ENCODE measurements around the gene UGT1A6.
"Not testable (repeated sequence)": the region's sequence is repeated elsewhere in the genome, so short reads cannot be mapped to it uniquely, and the experiment has no call there.

UGT1A6 gene

DNA sequence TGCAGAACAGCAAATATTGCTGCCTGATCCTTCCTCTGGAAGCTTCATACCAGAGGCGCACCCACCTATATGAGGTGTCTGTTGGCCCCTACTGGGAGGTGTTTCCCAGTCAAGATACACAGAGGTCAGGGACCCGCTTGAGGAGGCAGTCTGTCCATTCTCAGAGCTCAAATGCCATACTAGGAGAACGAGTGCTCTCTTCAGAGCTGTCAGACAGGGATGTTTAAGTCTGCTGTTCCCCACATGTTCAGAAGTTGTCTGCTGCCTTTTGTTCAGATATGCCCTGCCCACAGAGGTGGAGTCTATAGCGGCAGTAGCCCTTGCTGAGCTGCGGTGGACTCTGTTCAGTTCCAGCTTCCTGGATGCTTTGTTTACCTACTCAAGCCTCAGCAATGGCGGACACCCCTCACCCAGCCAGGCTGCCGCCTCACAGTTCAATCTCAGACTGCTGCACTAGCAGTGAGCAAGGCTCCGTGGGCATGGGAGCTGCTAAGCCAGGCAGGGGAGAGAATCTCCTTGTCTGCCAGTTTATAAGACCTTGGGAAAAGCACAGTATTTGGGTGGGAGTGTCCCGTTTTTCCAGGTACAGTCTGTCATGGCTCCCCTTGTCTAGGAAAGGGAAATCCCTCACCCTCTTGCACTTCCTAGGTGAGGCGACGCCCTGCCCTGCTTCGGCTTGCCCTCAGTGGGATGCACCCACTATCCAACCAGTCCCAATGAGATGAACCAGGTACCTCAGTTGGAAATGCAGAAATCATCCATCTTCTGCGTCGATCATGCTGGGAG is 44.4 kb downstream of the UGT1A6 start:
- DNase-seq, result not testable (repeated sequence)

- no peak for DNase-seq
Observed at GRCh38 chr2:233740870-233741269, 48.2 kb downstream of the UGT1A6 start.

- no peak for DNase-seq
Observed at GRCh38 chr2:233743464-233744259, 51.0 kb downstream of the UGT1A6 start.

DNA sequence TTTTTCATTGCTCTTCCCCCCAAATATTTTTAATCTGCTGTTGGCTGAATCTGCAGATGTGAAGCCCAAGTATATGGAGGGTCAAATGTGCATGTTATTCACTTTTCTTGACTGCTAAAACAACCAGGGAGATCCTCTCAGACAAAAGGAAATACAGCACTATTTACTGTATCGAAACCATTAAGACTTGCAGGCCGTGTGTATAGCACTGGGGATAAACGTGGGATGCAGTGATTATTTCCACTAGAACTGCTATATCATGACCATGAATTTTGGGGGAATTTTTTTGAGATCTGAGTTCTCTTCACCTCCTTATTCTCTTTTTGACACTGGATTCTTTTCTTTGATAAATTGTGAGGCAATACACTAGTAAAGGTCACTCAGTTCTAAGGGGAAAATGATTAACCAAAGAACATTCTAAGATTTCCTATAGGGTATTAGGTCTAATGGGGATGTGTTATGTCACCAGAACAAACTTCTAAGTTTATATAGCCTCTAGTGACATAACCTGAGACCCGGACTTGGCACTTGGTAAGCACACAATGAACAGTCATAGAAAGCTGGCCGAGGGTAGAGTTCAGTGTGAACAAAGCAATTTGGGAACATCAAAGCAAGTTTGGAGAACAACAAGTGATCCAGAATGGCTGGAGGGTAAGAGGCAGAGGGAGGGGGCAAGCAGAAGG is 52.5 kb downstream of the UGT1A6 start:
- no peak for DNase-seq

DNA sequence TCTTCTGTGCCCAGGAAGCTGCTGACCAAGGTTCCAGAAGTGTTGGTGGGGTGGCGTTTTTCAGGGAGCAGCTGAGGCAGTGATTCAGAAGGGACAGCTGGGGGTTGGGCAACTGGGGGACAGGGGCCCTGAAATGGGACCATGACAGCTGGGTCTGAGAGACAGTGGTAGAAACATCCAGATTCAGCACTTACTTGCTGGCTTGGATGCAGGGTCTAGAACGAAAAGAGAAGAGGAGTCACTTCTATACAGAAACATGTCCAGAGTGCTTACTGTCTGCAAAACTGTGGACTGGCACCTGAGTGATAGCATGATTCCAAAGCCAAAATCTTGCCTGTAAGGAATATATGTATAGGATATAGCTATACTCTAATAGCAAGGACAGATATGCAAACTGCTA is 53.1 kb downstream of the UGT1A6 start:
- not testable (repeated sequence) for DNase-seq

DNA sequence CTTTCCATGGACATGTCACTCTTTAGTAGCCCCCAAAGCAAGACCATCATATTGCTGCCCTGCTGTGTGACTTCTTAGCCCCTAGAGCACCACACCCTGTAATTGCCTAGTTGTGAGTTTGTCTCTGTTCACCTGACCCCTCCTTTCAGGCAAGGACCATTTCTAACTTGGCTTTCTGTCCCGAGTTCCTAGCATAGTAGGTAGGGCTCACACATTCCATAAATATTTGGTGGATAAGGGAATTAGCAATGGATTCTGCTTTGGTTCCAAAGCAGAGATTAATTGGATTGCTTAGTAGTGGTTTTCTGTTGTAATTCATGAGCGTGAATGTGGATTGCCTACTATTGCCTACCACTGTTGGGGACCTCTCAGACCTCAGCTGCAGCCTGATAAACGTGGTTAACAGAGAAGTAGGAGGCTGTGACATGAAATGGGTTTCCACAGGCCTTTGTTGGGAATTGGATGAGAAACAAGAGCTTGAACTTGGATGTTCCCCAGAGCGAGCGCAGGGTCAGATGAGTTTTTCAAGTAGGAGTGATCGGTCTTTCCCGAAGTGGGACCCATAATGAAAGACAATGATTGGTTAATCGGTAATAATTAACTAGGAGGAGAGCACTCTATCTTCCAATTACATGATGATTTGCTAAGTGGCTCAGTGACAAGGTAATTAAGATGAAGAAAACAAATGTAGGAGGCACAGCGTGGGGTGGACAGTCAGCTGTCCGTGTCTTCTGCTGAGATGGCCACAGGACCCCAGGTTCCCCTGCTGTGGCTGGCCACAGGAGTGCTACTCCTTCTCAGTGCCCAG is 54.0 kb downstream of the UGT1A6 start:
- DNase-seq, result no peak

- DNase-seq, result no peak
Observed at GRCh38 chr2:233747283-233747544, 54.5 kb downstream of the UGT1A6 start.

- not testable (repeated sequence) for DNase-seq
Observed at GRCh38 chr2:233750689-233751088, 58.0 kb downstream of the UGT1A6 start.

DNA sequence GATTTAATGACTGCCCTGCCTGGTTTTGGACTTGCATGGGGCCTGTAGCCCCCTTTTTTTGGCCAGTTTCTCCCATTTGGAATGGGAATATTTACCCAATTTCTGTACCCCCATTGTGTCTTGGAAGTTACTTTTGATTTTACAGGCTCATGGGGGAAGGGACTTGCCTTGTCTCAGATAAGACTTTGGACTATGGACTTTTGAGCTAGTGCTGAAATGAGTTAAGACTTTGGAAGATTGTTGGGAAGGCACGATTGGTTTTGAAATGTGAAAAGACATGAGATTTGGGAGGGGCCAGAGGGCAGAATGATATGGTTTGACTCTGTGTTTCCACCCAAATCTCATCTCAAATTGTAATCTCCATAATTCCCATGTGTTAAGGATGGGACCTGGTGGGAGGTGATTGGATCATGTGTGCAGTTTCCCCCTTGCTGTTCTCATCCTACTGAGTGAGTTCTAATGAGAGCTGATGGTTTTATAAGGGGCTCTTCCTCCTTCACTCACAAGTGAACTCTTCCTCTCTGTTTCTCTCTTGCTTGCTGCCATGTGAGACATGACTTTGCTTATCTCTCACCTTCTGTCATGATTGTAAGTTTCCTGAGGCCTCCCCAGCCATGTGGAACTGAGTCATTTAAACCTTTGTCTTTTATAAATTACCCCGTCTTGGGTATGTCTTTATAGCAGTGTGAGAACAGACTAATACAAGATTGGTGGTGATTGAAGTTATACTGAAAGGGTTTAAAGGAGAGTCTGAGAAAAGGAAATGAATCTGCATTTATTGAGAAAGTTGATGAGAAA is 58.7 kb downstream of the UGT1A6 start:
- DNase-seq, result not testable (repeated sequence)

DNA sequence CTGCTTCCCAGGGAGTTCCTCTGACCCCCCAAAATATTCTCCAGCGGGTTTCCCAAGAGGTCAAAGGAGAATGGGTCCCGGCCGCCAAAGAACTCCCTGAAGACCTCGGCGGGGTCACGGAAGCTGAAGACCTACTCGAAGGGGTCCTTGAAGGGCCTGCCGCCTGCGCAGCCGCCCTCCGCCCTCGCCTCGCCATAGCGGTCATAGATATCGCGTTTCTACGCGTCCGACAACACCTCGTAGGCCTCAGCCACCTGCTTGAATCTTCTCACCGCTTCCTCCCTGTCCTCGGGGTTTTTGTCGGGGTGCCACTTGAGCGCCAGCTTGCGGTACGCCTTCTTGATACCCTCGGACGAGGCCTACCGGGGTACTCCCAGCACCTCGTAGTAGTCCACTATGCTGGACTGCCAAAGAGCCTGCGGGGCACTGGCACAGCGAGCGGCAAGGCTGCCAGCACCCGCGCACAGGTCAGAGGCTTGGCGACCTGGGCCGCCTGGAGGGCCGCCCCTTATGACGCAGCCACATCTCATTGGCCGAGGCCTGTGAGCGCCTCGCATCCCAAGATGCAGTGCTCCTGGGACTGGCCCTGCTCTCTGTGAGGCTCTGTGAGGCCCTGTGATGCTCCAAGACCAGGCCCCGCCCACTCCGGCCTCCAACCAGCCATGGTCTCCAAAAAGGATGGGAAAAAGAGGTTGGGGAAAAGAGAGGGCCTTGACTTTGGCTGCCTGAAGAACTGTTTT is 62.4 kb downstream of the UGT1A6 start:
- DNase-seq, result no peak

DNA sequence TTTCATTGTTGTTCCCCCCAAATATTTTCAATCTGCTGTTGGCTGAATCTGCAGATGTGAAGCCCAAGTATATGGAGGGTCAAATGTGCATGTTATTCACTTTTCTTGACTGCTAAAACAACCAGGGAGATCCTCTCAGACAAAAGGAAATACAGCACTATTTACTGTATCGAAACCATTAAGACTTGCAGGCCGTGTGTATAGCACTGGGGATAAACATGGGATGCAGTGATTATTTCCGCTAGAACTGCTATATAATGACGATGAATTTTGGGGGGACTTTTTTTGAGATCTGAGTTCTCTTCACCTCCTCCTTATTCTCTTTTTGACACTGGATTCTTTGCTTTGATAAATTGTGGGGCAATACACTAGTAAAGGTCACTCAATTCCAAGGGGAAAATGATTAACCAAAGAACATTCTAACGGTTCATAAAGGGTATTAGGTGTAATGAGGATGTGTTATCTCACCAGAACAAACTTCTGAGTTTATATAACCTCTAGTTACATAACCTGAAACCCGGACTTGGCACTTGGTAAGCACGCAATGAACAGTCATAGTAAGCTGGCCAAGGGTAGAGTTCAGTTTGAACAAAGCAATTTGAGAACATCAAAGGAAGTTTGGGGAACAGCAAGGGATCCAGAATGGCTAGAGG is 63.9 kb downstream of the UGT1A6 start:
- no peak for DNase-seq

GRCh38 chr2:233758141-233758540 is 65.5 kb downstream of the UGT1A6 start:
- DNase-seq, result no peak

DNA sequence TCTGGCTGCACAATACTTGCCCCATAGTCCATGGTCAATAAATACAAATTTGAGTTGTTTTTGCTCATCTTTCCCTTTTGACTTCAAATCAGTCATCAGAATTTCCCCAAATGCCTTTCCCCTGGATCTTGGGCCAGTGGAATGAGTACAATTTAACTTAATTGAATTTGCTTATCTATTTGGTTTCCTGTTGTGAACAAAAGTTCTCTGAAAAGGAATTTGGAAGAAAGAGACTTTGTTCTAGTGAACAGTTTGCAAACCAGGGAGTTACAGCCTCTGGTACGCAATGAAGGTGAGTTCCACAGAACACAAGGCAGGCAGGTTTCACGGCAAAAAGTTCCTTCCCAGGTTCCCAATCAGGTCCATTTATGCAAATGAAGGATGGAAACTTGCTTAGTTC is 66.2 kb downstream of the UGT1A6 start:
- DNase-seq, result no peak

- DNase-seq, result no peak
Observed at GRCh38 chr2:233760043-233760442, 67.4 kb downstream of the UGT1A6 start, which contains the start of gene UGT1A1. Gene UGT1A1, plus strand, starts transcription at chr2:233760270. Its CDS starts 18 bp downstream, at chr2:233760288.

GRCh38 chr2:233761040-233761769 is 68.5 kb downstream of the UGT1A6 start:
- no peak for DNase-seq

GRCh38 chr2:233764264-233764663 is 71.6 kb downstream of the UGT1A6 start:
- DNase-seq, result no peak

GRCh38 chr2:233764761-233765160 is 72.1 kb downstream of the UGT1A6 start:
- DNase-seq, result no peak

GRCh38 chr2:233766416-233766815 is 73.7 kb downstream of the UGT1A6 start:
- no peak for DNase-seq

DNA sequence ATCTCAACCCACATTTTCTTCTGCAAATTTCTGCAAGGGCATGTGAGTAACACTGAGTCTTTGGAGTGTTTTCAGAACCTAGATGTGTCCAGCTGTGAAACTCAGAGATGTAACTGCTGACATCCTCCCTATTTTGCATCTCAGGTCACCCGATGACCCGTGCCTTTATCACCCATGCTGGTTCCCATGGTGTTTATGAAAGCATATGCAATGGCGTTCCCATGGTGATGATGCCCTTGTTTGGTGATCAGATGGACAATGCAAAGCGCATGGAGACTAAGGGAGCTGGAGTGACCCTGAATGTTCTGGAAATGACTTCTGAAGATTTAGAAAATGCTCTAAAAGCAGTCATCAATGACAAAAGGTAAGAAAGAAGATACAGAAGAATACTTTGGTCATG is 75.4 kb downstream of the UGT1A6 start:
- no peak for DNase-seq

GRCh38 chr2:233769260-233769659 is 76.6 kb downstream of the UGT1A6 start:
- DNase-seq, result no peak

Data from activated CD4-positive, alpha-beta T cell treated with anti-CD3 and anti-CD28 coated beads for 4 hours (primary cell).